GM12801 (cell line): ENCODE results near the gene CHST13.

ENCODE experiments used
- CTCF ChIP-seq: IDR thresholded peaks from one replicate; pipeline ENCODE4 v1.5.1; 2011; ENCODE audit warnings: control low read depth; ENCODE audit not compliant: insufficient read length; ENCODE audit errors: extremely low read depth

The CHST13 gene

GRCh38 chr3:126553284-126554084 is 29.5 kb downstream of the CHST13 start:
- no peak for TF ChIP-seq CTCF

GRCh38 chr3:126554560-126555525 is 30.9 kb downstream of the CHST13 start:
- TF ChIP-seq CTCF, result no peak

- TF ChIP-seq CTCF, result no peak
Observed at GRCh38 chr3:126555795-126556636, 32.1 kb downstream of the CHST13 start.

- no peak for TF ChIP-seq CTCF
Observed at GRCh38 chr3:126556637-126557414, 32.9 kb downstream of the CHST13 start.

GRCh38 chr3:126557415-126557745 is 33.4 kb downstream of the CHST13 start:
- TF ChIP-seq CTCF, result no peak

GRCh38 chr3:126557761-126558160 is 33.8 kb downstream of the CHST13 start:
- TF ChIP-seq CTCF, result no peak
